GM06990 (cell line): ENCODE measurements around the gene PKM.

Experiments
- DNase-seq: peaks from one replicate; pipeline ENCODE4 v3.0.0-alpha.2; 2011; ENCODE audit not compliant: insufficient read length; ENCODE audit errors: extremely low read depth
- H3K27me3 ChIP-seq: replicated peaks from 2 replicates; pipeline ENCODE4 v1.6.0; 2011; ENCODE audit warnings: low read length; ENCODE audit not compliant: control insufficient read depth, insufficient read depth
- H3K36me3 ChIP-seq: 2 replicates; pipeline ENCODE4 v1.5.1; 2011; ENCODE audit warnings: low read length; ENCODE audit not compliant: control insufficient read depth, insufficient read depth
- H3K4me3 ChIP-seq: replicated peaks from 2 replicates; pipeline ENCODE4 v1.5.1; 2011; ENCODE audit warnings: low read depth, mild to moderate bottlenecking, control low read depth, low read length
- TF ChIP-seq, protein P1 (sequence below): IDR thresholded peaks from 2 replicates; pipeline ENCODE4 v1.5.1; 2011; ENCODE audit warnings: low read length, control low read depth, mild to moderate bottlenecking, inconsistent platforms; ENCODE audit not compliant: insufficient read depth, poor library complexity, severe bottlenecking

PKM gene

DNA sequence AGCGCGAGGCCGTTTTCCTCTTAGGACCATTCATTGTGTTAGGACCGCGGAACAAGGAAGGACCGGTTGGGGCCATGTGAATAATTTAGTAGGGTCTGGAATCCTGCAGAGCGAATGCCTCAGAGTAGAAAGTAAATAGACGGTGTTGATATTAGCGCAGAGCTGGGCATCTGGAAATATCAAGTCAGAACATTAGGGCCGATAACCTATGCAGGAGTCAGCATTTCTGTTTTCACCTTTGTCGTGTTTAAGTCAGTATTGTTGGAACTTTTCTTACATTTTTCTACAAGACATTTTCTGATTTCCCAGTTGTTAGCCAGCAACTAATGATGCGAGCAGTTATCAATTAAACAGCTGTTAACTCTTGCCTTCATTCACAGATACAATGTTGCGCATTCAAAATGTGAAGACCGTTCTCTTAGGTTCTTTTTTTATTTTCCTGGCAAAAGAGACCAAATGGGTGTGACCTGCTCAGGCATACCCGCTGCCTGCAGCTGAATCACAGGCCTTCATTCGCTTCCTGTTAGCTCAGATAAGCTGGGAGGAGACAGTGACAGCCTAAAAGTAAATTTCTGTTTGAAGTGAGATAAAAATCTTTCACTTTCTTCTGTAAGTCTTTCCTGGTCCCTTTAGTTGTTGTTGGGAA, 966 bp upstream of the PKM start:
- DNase-seq = no peak
- peak overlapping the region; percentile 76 for H3K4me3 ChIP-seq
- TF ChIP-seq, protein P1, sequence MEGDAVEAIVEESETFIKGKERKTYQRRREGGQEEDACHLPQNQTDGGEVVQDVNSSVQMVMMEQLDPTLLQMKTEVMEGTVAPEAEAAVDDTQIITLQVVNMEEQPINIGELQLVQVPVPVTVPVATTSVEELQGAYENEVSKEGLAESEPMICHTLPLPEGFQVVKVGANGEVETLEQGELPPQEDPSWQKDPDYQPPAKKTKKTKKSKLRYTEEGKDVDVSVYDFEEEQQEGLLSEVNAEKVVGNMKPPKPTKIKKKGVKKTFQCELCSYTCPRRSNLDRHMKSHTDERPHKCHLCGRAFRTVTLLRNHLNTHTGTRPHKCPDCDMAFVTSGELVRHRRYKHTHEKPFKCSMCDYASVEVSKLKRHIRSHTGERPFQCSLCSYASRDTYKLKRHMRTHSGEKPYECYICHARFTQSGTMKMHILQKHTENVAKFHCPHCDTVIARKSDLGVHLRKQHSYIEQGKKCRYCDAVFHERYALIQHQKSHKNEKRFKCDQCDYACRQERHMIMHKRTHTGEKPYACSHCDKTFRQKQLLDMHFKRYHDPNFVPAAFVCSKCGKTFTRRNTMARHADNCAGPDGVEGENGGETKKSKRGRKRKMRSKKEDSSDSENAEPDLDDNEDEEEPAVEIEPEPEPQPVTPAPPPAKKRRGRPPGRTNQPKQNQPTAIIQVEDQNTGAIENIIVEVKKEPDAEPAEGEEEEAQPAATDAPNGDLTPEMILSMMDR = no peak
- no peaks in the 10 kb centered on the region for H3K27me3 ChIP-seq
- no peaks in the 10 kb centered on the region for H3K36me3 ChIP-seq

DNA sequence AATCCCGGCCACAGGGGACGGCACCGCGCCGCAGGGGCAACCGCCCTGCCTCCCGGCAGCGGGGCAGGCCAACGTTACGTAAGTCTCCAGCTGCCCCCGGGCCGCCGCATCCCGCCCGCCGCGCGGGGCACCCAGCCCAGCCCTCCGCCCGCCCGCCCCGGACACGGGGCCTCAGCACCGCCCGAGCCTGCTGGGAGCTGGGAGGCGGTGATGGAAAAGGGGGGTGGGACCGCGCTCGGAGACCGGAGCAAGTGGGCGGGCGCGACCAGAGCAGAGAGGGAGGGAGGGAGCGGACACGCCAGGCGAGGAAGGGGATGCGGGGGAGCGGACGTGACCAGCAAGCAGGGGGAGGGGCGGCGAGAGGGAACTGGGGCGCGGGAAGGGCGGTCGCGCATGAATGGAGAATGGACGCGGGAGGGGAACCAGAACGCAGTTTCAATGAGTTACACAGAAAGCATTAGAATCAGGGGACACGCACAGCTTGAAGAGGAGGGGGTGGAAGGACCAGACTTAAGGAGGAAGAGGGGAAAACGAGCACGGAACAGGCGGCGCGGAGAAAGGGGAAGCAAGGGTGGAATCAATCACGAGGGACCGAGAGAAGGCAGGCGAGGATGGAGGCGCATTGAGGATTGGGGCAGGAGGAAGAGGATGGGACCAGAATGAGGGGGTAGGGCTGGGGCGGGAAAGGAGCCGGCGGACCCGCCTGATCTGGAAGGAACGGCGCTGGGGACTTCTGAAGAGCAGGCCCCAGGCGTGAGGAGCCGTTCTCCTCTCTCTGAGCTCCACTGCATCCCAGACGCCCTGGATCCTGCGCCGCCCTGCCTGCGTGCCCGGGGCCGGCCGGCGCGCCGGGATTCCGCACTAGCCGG, 559 bp downstream of the PKM start:
- H3K27me3 ChIP-seq = no peaks in the 10 kb centered on the region
- DNase-seq = peak; percentile 85
- TF ChIP-seq, protein P1 = no peak

DNA sequence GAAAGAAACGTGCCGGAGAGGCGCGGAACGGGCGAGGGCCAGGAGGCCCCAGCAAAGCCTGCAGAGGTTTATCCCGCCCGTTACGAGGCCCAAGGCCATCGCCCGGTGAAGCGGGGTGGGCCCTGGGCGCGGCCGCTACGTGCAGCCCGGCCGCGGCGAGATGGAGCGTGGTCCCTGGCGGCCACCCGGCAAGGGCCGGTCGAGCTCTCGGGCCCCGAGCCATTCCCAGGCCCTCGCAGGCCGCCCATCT, 1.1 kb downstream of the PKM start:
- H3K36me3 ChIP-seq = no peaks in the 10 kb centered on the region
- no peaks in the 10 kb centered on the region for H3K27me3 ChIP-seq
- H3K4me3 ChIP-seq = peak overlapping the region; percentile 76
- DNase-seq = no peak
- TF ChIP-seq, protein P1 = no peak

More for the DNA sequence above, 559 bp downstream of the PKM start:
- H3K36me3 ChIP-seq = no peaks in the 10 kb centered on the region
- peak overlapping the region; percentile 76 for H3K4me3 ChIP-seq

DNA sequence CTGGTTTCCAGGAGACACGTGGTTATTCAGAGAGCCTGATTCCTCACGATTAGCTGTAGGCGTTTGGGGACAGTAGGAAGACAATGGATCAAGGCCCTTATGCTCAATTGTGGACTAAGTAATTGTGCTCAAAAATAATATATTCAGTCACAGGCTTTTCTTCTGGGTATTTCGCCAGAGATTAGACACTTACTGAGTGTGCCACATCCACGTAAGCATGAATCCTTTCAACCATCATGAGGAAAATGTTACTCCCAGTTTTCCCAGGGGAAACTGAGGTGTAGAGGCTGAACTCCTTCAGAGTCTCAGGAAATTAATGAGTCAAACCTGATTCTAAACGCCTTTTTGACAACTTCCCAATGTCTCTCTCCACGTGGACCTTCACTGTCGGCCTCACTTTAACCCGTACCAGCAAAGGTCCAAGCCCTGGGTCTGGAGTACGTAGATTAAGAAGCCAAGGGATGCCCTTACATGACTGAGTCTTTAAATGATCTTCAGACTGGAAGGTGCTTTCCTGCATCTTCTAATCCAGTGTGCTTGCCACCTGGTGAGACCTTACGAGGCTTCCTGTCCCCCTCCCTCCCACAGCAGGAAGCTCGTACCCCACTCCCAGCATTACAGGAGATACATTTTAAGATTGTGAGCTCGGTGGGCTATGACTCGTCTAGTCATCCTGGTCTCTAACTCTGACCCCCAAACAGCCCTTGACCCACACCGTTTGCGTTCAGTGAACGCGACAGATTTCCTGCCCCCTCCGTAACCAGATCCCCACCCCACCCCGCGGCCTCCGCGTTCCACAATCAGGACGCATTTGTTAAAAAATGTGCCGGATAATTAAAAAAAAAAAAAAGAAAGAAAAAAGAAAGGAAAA, 1.7 kb downstream of the PKM start:
- Histone ChIP-seq H3K27me3 (no peaks in the 10 kb centered on the region), H3K4me3 (peak overlapping the region; percentile 76), H3K36me3 (peaks cover 3% of the 10 kb centered on the region)
- TF ChIP-seq, protein P1 = no peak
- DNase-seq = peak; percentile 42

DNA sequence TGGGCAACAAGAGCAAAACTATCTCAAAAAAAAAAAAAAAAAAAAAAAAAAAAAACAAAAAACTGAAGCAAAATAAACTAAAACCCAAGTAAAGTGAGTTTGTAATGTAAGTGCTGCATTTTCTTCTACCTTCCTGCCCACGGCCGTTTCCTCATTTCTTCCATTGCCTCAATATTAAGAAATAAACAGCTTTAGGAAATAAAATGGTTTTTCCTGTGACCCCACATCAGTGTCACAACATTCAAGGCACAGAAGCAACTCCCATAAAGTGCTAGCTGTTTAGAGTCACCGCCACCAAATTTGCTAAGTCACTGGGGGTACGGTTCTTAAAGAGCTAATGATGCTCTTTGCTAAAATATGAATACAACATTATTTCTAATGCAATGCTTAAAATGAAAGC, 3.3 kb downstream of the PKM start:
- TF ChIP-seq, protein P1 = no peak
- H3K4me3 ChIP-seq = peak overlapping the region; percentile 76
- peaks cover 12% of the 10 kb centered on the region for H3K36me3 ChIP-seq
- H3K27me3 ChIP-seq = no peaks in the 10 kb centered on the region
- no peak for DNase-seq
